ENCODE results near the gene PPFIBP1.

Gene PPFIBP1

GRCh38 chr12:27645671-27646070, 121.7 kb downstream of the PPFIBP1 start:
- H3K27ac ChIP-seq (replicated peaks), result no peak overlapping the region
- no peak for TF ChIP-seq SPI1 (IDR thresholded peaks at IDR 0.05; ENCODE audit: borderline replicate concordance, low read depth)
- no peak for TF ChIP-seq CTCF (IDR thresholded peaks at IDR 0.05; ENCODE audit: insufficient read depth, low read length)
- no peak for TF ChIP-seq REST (IDR thresholded peaks at IDR 0.05; ENCODE audit: insufficient replicate concordance, low read depth)
- no peak for TF ChIP-seq POLR2AphosphoS5 (IDR thresholded peaks at IDR 0.05; ENCODE audit: low read depth)
- no peak for TF ChIP-seq GABPA (IDR thresholded peaks at IDR 0.05; ENCODE audit: low read depth)
- H3K27me3 ChIP-seq (ENCODE audit: insufficient read depth, poor library complexity, severe bottlenecking), result no peaks in the 10 kb centered on the region
- DNase-seq (ENCODE audit: low read depth in 1 of 2, low spot score in 1 of 2), result no peak
- no peak overlapping the region for H3K4me3 ChIP-seq (replicated peaks; ENCODE audit: insufficient read depth, low read length)

- H3K27ac ChIP-seq (replicated peaks), result no peak overlapping the region
- TF ChIP-seq SPI1 (IDR thresholded peaks at IDR 0.05; ENCODE audit: borderline replicate concordance, low read depth) (no peak), GABPA (IDR thresholded peaks at IDR 0.05; ENCODE audit: low read depth) (no peak), REST (IDR thresholded peaks at IDR 0.05; ENCODE audit: insufficient replicate concordance, low read depth) (no peak), CTCF (IDR thresholded peaks at IDR 0.05; ENCODE audit: insufficient read depth, low read length) (no peak), POLR2AphosphoS5 (IDR thresholded peaks at IDR 0.05; ENCODE audit: low read depth) (no peak)
Measured at GRCh38 chr12:27646149-27646548, 122.1 kb downstream of the PPFIBP1 start.

GRCh38 chr12:27650011-27650410, 126.0 kb downstream of the PPFIBP1 start:
- no peak for DNase-seq (ENCODE audit: low read depth in 1 of 2, low spot score in 1 of 2)
- TF ChIP-seq GABPA (IDR thresholded peaks at IDR 0.05; ENCODE audit: low read depth) (no peak), POLR2AphosphoS5 (IDR thresholded peaks at IDR 0.05; ENCODE audit: low read depth) (no peak), REST (IDR thresholded peaks at IDR 0.05; ENCODE audit: insufficient replicate concordance, low read depth) (no peak), CTCF (IDR thresholded peaks at IDR 0.05; ENCODE audit: insufficient read depth, low read length) (no peak), SPI1 (IDR thresholded peaks at IDR 0.05; ENCODE audit: borderline replicate concordance, low read depth) (no peak)
- Histone ChIP-seq H3K27ac (replicated peaks) (no peak overlapping the region), H3K27me3 (ENCODE audit: insufficient read depth, poor library complexity, severe bottlenecking) (no peaks in the 10 kb centered on the region), H3K4me3 (replicated peaks; ENCODE audit: insufficient read depth, low read length) (no peak overlapping the region)

More at GRCh38 chr12:27646149-27646548, 122.1 kb downstream of the PPFIBP1 start:
- Histone ChIP-seq H3K27me3 (ENCODE audit: insufficient read depth, poor library complexity, severe bottlenecking) (no peaks in the 10 kb centered on the region), H3K4me3 (replicated peaks; ENCODE audit: insufficient read depth, low read length) (no peak overlapping the region)
- DNase-seq (ENCODE audit: low read depth in 1 of 2, low spot score in 1 of 2), result no peak
